ENCODE data around the gene ZNF714. TPM values are rescaled to one million over a fixed set of nuclear protein-coding genes. Genes with fewer than 3 reads are reported as not detected.
A peak's percentile ranks its signal among the peaks of the same experiment; 100 is the strongest.

Gene ZNF714
- total RNA-seq: 4.7 TPM
- long read RNA-seq, partial matches to known transcripts: 0 of 4 reads
- long read RNA-seq, other reads (novel, unspliced or antisense): 4 of 4 reads

- peak; percentile 93 for DNase-seq (ENCODE audit: low spot score)
Observed at GRCh38 chr19:21082011-21082975, at the start of gene ZNF714. Gene ZNF714 (plus strand): TSS chr19:21082203. CDS start chr19:21098269, 16,066 bp downstream.

- DNase-seq (ENCODE audit: low spot score): no peak
Observed at GRCh38 chr19:21045028-21045427, 37.0 kb upstream of the ZNF714 start.

- DNase-seq (ENCODE audit: low spot score): no peak
Observed at GRCh38 chr19:21046489-21046888, 35.5 kb upstream of the ZNF714 start.

GRCh38 chr19:21047716-21048115, 34.3 kb upstream of the ZNF714 start:
- DNase-seq (ENCODE audit: low spot score): no peak

GRCh38 chr19:21052902-21053301, 29.1 kb upstream of the ZNF714 start:
- no peak for DNase-seq (ENCODE audit: low spot score)

GRCh38 chr19:21065336-21065735, 16.7 kb upstream of the ZNF714 start:
- no peak for DNase-seq (ENCODE audit: low spot score)

- DNase-seq (ENCODE audit: low spot score): no peak
Observed at GRCh38 chr19:21084343-21084742, 2.3 kb downstream of the ZNF714 start.

- no peak for DNase-seq (ENCODE audit: low spot score)
Observed at GRCh38 chr19:21087871-21088270, 5.9 kb downstream of the ZNF714 start.

- DNase-seq (ENCODE audit: low spot score): no peak
Observed at GRCh38 chr19:21092109-21092508, 10.1 kb downstream of the ZNF714 start.

- no peak for DNase-seq (ENCODE audit: low spot score)
Observed at GRCh38 chr19:21094347-21095025, 12.5 kb downstream of the ZNF714 start.

GRCh38 chr19:21098291-21098690, 16.3 kb downstream of the ZNF714 start:
- no peak for DNase-seq (ENCODE audit: low spot score)

GRCh38 chr19:21101521-21102242, 19.7 kb downstream of the ZNF714 start:
- DNase-seq (ENCODE audit: low spot score): no peak

- DNase-seq (ENCODE audit: low spot score): no peak
Observed at GRCh38 chr19:21109116-21109515, 27.1 kb downstream of the ZNF714 start.

- DNase-seq (ENCODE audit: low spot score): no peak
Observed at GRCh38 chr19:21110183-21110582, 28.2 kb downstream of the ZNF714 start.

- DNase-seq (ENCODE audit: low spot score): no peak
Observed at GRCh38 chr19:21115430-21115829, 33.4 kb downstream of the ZNF714 start.

- DNase-seq (ENCODE audit: low spot score): no peak
Observed at GRCh38 chr19:21117041-21117907, 35.3 kb downstream of the ZNF714 start.

GRCh38 chr19:21126078-21126477, 44.1 kb downstream of the ZNF714 start:
- DNase-seq (ENCODE audit: low spot score): no peak

- DNase-seq (ENCODE audit: low spot score): no peak
Observed at GRCh38 chr19:21127001-21127400, 45.0 kb downstream of the ZNF714 start.

GRCh38 chr19:21127898-21128297, 45.9 kb downstream of the ZNF714 start:
- DNase-seq (ENCODE audit: low spot score): no peak

GRCh38 chr19:21128901-21129698, 47.1 kb downstream of the ZNF714 start:
- no peak for DNase-seq (ENCODE audit: low spot score)
